Smooth muscle cell (in vitro differentiated cells): ENCODE data around the gene DCAF15. TPM values are rescaled to one million over a fixed set of nuclear protein-coding genes. Genes with fewer than 3 reads are reported as not detected.

ENCODE experiments used
- DNase-seq: peaks from one replicate; lab custom pipeline; 2025; ENCODE audit not compliant: unreplicated experiment; lab: John Stamatoyannopoulos, UW
- H2AFZ ChIP-seq: fragments of 200-600 bp; sonication (generic); 2 replicates; pipeline ENCODE4 v1.6.0; 2016; ENCODE audit warnings: antibody characterized with exemption, low read depth, mild to moderate bottlenecking
- H3F3A ChIP-seq: fragments of 200-600 bp; sonication (generic); 2 replicates; pipeline ENCODE4 v1.6.0; 2017; ENCODE audit warnings: antibody characterized with exemption, low read depth
- H3K27ac ChIP-seq: fragments of 200-600 bp; sonication (generic); 2 replicates; pipeline ENCODE4 v1.5.1; 2016; ENCODE audit warnings: low read depth, mild to moderate bottlenecking
- H3K27me3 ChIP-seq: fragments of 200-600 bp; sonication (generic); 2 replicates; pipeline ENCODE4 v1.6.1; 2016; ENCODE audit warnings: low read depth, mild to moderate bottlenecking
- H3K36me3 ChIP-seq: fragments of 200-600 bp; sonication (generic); 2 replicates; pipeline ENCODE4 v1.5.1; 2016; ENCODE audit warnings: low read depth
- H3K4me1 ChIP-seq: fragments of 200-600 bp; sonication (generic); 2 replicates; pipeline ENCODE4 v1.5.1; 2016; ENCODE audit warnings: low read depth
- H3K4me2 ChIP-seq: fragments of 200-600 bp; sonication (generic); 2 replicates; pipeline ENCODE4 v1.6.0; 2016; ENCODE audit warnings: mild to moderate bottlenecking
- H3K4me3 ChIP-seq: fragments of 200-600 bp; sonication (generic); 2 replicates; pipeline ENCODE4 v1.5.1; 2016; ENCODE audit warnings: mild to moderate bottlenecking
- H3K79me2 ChIP-seq: fragments of 200-600 bp; sonication (generic); 2 replicates; pipeline ENCODE4 v1.6.0; 2016; ENCODE audit warnings: low read depth, mild to moderate bottlenecking
- H3K9ac ChIP-seq: fragments of 200-600 bp; sonication (generic); 2 replicates; pipeline ENCODE4 v1.6.0; 2016; ENCODE audit warnings: low read depth
- H3K9me3 ChIP-seq: fragments of 200-600 bp; sonication (generic); replicated peaks from 2 replicates; pipeline ENCODE4 v1.5.1; 2016; ENCODE audit warnings: low read depth
- H4K20me1 ChIP-seq: fragments of 200-600 bp; sonication (generic); 2 replicates; pipeline ENCODE4 v1.6.0; 2016; ENCODE audit warnings: low read depth
- CTCF ChIP-seq: fragments of 200-600 bp; sonication (generic); IDR thresholded peaks from 2 replicates; pipeline ENCODE4 v1.5.1; 2017; ENCODE audit warnings: borderline replicate concordance, mild to moderate bottlenecking, antibody characterized with exemption; ENCODE audit not compliant: insufficient read depth, poor library complexity, severe bottlenecking
- WGBS: methylation state at CpG from one replicate; pipeline ENCODE4 v1.1.7; 2016; ENCODE audit warnings: low lambda C conversion rate; 5-methylcytosine and 5-hydroxymethylcytosine counted together
- polyA plus RNA-seq: library from polyadenylated mRNA; unstranded; fragments of >200 nt; fragmentation: Nextera tagmentation; extraction: Ambion mirVana; gene quantifications from 2 replicates; pipeline ENCODE4 v1.2.1, GENCODE V29; 2016
- total RNA-seq: library from RNA; depleted of rRNA; stranded (reverse); fragments of >200 nt; gene quantifications from 2 replicates; pipeline ENCODE4 v1.2.3, GENCODE V29; 2014

Gene DCAF15
- total and polyA plus RNA-seq, 2 experiments from 2014 or later: 12.4 to 27.0 TPM

- Histone ChIP-seq H3K79me2 (peaks cover 17% of the 10 kb centered on the region), H3F3A (no peaks in the 10 kb centered on the region), H4K20me1 (no peaks in the 10 kb centered on the region), H3K4me1 (no peaks in the 10 kb centered on the region), H3K27ac (no peak overlapping the region), H3K9me3 (no peaks in the 10 kb centered on the region), H3K36me3 (no peaks in the 10 kb centered on the region), H3K27me3 (no peaks in the 10 kb centered on the region), H3K9ac (no peak overlapping the region), H3K4me3 (no peak overlapping the region), H2AFZ (no peak overlapping the region), H3K4me2 (no peak overlapping the region)
- no peak for DNase-seq
- WGBS: 97% methylated on average over 19 of the region's 22 CpGs
- TF ChIP-seq CTCF: no peak
Observed at GRCh38 chr19:13993590-13994300, 41.4 kb downstream of the DCAF15 start.

GRCh38 chr19:13995017-13995728 is 42.9 kb downstream of the DCAF15 start:
- Histone ChIP-seq H3F3A (no peaks in the 10 kb centered on the region), H3K27ac (no peak overlapping the region), H3K4me1 (no peaks in the 10 kb centered on the region), H3K27me3 (no peaks in the 10 kb centered on the region), H3K4me3 (no peak overlapping the region), H4K20me1 (no peaks in the 10 kb centered on the region), H3K79me2 (peaks cover 31% of the 10 kb centered on the region), H3K36me3 (no peaks in the 10 kb centered on the region), H3K9ac (no peak overlapping the region), H2AFZ (no peak overlapping the region), H3K4me2 (no peak overlapping the region), H3K9me3 (no peaks in the 10 kb centered on the region)
- WGBS: 92% methylated on average over 13 of the region's 13 CpGs
- no peak for TF ChIP-seq CTCF
- no peak for DNase-seq

GRCh38 chr19:13995878-13996765 is 43.8 kb downstream of the DCAF15 start:
- Histone ChIP-seq H3K4me3 (no peak overlapping the region), H3K9me3 (no peaks in the 10 kb centered on the region), H3K9ac (no peak overlapping the region), H3K27me3 (no peaks in the 10 kb centered on the region), H3K36me3 (no peaks in the 10 kb centered on the region), H2AFZ (no peak overlapping the region), H3K4me2 (no peak overlapping the region), H3K79me2 (peaks cover 41% of the 10 kb centered on the region), H3K4me1 (no peaks in the 10 kb centered on the region), H4K20me1 (no peaks in the 10 kb centered on the region), H3F3A (no peaks in the 10 kb centered on the region), H3K27ac (no peak overlapping the region)
- WGBS: 96% methylated on average over 14 of the region's 14 CpGs
- no peak for TF ChIP-seq CTCF
- DNase-seq: no peak
